ENCODE measurements around the gene MUC5B. TPM values are rescaled to one million over a fixed set of nuclear protein-coding genes. Genes with fewer than 3 reads are reported as not detected.

Gene MUC5B
- total and polyA plus RNA-seq, 2 donors (not counting 3 experiments of a cell fraction or from before 2014, with no cell fraction given), result not detected

GRCh38 chr11:1297011-1297575, 74.2 kb downstream of the MUC5B start:
- FAIRE-seq, result no peak
- no peaks in the 10 kb centered on the region for H3K27me3 ChIP-seq (ENCODE audit: control insufficient read depth in 2 of 2, insufficient read depth in 2 of 2, low read length in 2 of 2)
- POLR2A ChIA-PET, result no interaction called here

GRCh38 chr11:1297576-1298473, 75.0 kb downstream of the MUC5B start:
- no peak overlapping the region for H3K9ac ChIP-seq (replicated peaks; ENCODE audit: extremely low read depth, insufficient read depth, low read length)
- no peak overlapping the region for H3K4me3 ChIP-seq (replicated peaks in 1 of 3; ENCODE audit: insufficient read depth in 1 of 3, low read depth in 1 of 3, low read length in 3 of 3)
- FAIRE-seq (no peak), DNase-seq (ENCODE audit: low read depth, low spot score) (no peak)
- ChIA-PET POLR2A (no interaction called here), CTCF (no interaction called here)
- dilution Hi-C loops (cut with MboI; ENCODE audit: extremely low pct_ligation_motif_present, low sequenced_read_pairs), result no loop called here
- H3K4me2 ChIP-seq (ENCODE audit: insufficient read depth, low read length), result no peak overlapping the region
- H3K79me2 ChIP-seq (ENCODE audit: control insufficient read depth, insufficient read depth, low read length), result peaks cover 56% of the 10 kb centered on the region
- no peak overlapping the region for H2AFZ ChIP-seq (ENCODE audit: low read depth, low read length)
- H3K9me3 ChIP-seq (replicated peaks; ENCODE audit: control insufficient read depth, insufficient read depth, low read length), result no peaks in the 10 kb centered on the region
- no TSS peak for BruUV-seq (replicated peaks)
- intact Hi-C loops (cut with micrococcal nuclease), result no loop called here
- H3K9me1 ChIP-seq (replicated peaks; ENCODE audit: control insufficient read depth, extremely low read depth, insufficient read depth, low read length), result no peaks in the 10 kb centered on the region
- TF ChIP-seq EZH2 (IDR thresholded peaks at IDR 0.05; ENCODE audit: borderline replicate concordance, low read depth, low read length, severe bottlenecking), result no peak
- no peak for TF ChIP-seq CTCF (IDR thresholded peaks at IDR 0.05; ENCODE audit: extremely low read depth in 1 of 2, insufficient read depth in 1 of 2, low read depth in 1 of 2, low read length in 2 of 2)
- TF ChIP-seq POLR2AphosphoS5 (IDR thresholded peaks at IDR 0.05; ENCODE audit: insufficient read depth, low read depth, low read length), result no peak
- no peak for TF ChIP-seq MAX (IDR thresholded peaks at IDR 0.05; ENCODE audit: insufficient read depth, insufficient read length)
- TF ChIP-seq MYC (IDR thresholded peaks at IDR 0.05; ENCODE audit: low read depth, low read length), result no peak
- TF ChIP-seq GATA2 (IDR thresholded peaks at IDR 0.05; ENCODE audit: insufficient read depth, insufficient read length, low read depth, low read length), result no peak
- no peak for TF ChIP-seq JUN (IDR thresholded peaks at IDR 0.05; ENCODE audit: borderline replicate concordance, insufficient read depth, insufficient read length, low read depth)
- no peak for TF ChIP-seq POLR2A (IDR thresholded peaks at IDR 0.05; ENCODE audit: low read depth, low read length)
- TF ChIP-seq FOS (IDR thresholded peaks at IDR 0.05; ENCODE audit: borderline replicate concordance, insufficient read depth, low read length), result no peak
- H4K20me1 ChIP-seq (replicated peaks; ENCODE audit: control insufficient read depth, extremely low read depth, insufficient read depth, low read length), result no peaks in the 10 kb centered on the region
- peaks cover 2% of the 10 kb centered on the region for H3K4me1 ChIP-seq (ENCODE audit: control insufficient read depth, extremely low read depth, insufficient read depth, low read length)
- H3K27me3 ChIP-seq (ENCODE audit: control insufficient read depth in 2 of 2, insufficient read depth in 2 of 2, low read length in 2 of 2), result no peaks in the 10 kb centered on the region
- no peak overlapping the region for H3K27ac ChIP-seq (ENCODE audit: insufficient read depth, low read depth, low read length)
- H3K36me3 ChIP-seq (ENCODE audit: control insufficient read depth in 2 of 2, extremely low read depth in 1 of 2, insufficient read depth in 2 of 2, low read length in 2 of 2), result peaks cover 2 to 13% of the 10 kb centered on the region in 2 experiments

More at GRCh38 chr11:1297011-1297575, 74.2 kb downstream of the MUC5B start:
- Histone ChIP-seq H3K4me1 (ENCODE audit: control insufficient read depth, extremely low read depth, insufficient read depth, low read length) (peaks cover 2% of the 10 kb centered on the region), H3K79me2 (ENCODE audit: control insufficient read depth, insufficient read depth, low read length) (peaks cover 53% of the 10 kb centered on the region), H3K9ac (replicated peaks; ENCODE audit: extremely low read depth, insufficient read depth, low read length) (no peak overlapping the region), H4K20me1 (replicated peaks; ENCODE audit: control insufficient read depth, extremely low read depth, insufficient read depth, low read length) (no peaks in the 10 kb centered on the region), H2AFZ (ENCODE audit: low read depth, low read length) (no peak overlapping the region), H3K4me3 (replicated peaks in 1 of 3; ENCODE audit: insufficient read depth in 1 of 3, low read depth in 1 of 3, low read length in 3 of 3) (no peak overlapping the region), H3K9me3 (replicated peaks; ENCODE audit: control insufficient read depth, insufficient read depth, low read length) (no peaks in the 10 kb centered on the region), H3K9me1 (replicated peaks; ENCODE audit: control insufficient read depth, extremely low read depth, insufficient read depth, low read length) (no peaks in the 10 kb centered on the region), H3K36me3 (ENCODE audit: control insufficient read depth in 2 of 2, extremely low read depth in 1 of 2, insufficient read depth in 2 of 2, low read length in 2 of 2) (peaks cover 2 to 16% of the 10 kb centered on the region in 2 experiments), H3K4me2 (ENCODE audit: insufficient read depth, low read length) (no peak overlapping the region), H3K27ac (ENCODE audit: insufficient read depth, low read depth, low read length) (no peak overlapping the region)
- intact Hi-C loops (cut with micrococcal nuclease) (no loop called here), dilution Hi-C loops (cut with MboI; ENCODE audit: extremely low pct_ligation_motif_present, low sequenced_read_pairs) (no loop called here)
- CTCF ChIA-PET, result no interaction called here
- no TSS peak for BruUV-seq (replicated peaks)
- DNase-seq (ENCODE audit: low read depth, low spot score), result no peak
- TF ChIP-seq FOS (IDR thresholded peaks at IDR 0.05; ENCODE audit: borderline replicate concordance, insufficient read depth, low read length), result no peak

Data from endothelial cell of umbilical vein (primary cell).